ENCODE data around the gene SPRYD3.

SPRYD3 gene

DNA sequence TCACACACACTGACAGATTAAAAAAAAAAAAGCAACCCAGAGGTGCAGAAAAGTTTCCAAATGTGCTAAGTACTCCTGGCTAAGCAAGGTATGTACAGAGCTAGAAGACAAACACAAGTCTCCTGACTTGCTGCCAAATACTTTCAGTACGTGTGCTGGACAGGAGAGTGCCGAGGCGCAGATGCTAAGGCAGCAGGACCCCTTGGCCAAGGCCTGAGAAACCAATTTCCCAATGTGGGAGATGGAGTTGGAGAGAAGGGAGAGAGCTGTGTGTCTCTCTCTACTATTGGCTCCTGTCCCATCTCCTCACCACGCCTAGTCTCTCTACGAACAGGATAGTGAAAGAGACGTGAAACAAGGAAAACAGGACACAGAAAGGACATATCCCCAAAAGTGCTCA, 5.3 kb downstream of the SPRYD3 start:
- no peak for TF ChIP-seq GATA2 (IDR thresholded peaks at IDR 0.05; ENCODE audit: low read depth, low read length)
- no peak for TF ChIP-seq GATA3 (IDR thresholded peaks at IDR 0.05; ENCODE audit: low read depth, low read length)

- TF ChIP-seq GATA2 (IDR thresholded peaks at IDR 0.05; ENCODE audit: low read depth, low read length) (no peak), GATA3 (IDR thresholded peaks at IDR 0.05; ENCODE audit: low read depth, low read length) (no peak)
Measured at GRCh38 chr12:53071591-53072551, 7.3 kb downstream of the SPRYD3 start.

- TF ChIP-seq GATA3 (IDR thresholded peaks at IDR 0.05; ENCODE audit: low read depth, low read length) (no peak), GATA2 (IDR thresholded peaks at IDR 0.05; ENCODE audit: low read depth, low read length) (no peak)
Measured at GRCh38 chr12:53070877-53071492, 8.2 kb downstream of the SPRYD3 start.

GRCh38 chr12:53069621-53070410, 9.4 kb downstream of the SPRYD3 start:
- no peak for TF ChIP-seq GATA2 (IDR thresholded peaks at IDR 0.05; ENCODE audit: low read depth, low read length)
- no peak for TF ChIP-seq GATA3 (IDR thresholded peaks at IDR 0.05; ENCODE audit: low read depth, low read length)

GRCh38 chr12:53068811-53069585, 10.2 kb downstream of the SPRYD3 start:
- TF ChIP-seq GATA2 (IDR thresholded peaks at IDR 0.05; ENCODE audit: low read depth, low read length) (no peak), GATA3 (IDR thresholded peaks at IDR 0.05; ENCODE audit: low read depth, low read length) (no peak)

GRCh38 chr12:53067993-53068770, 11.0 kb downstream of the SPRYD3 start:
- TF ChIP-seq GATA3 (IDR thresholded peaks at IDR 0.05; ENCODE audit: low read depth, low read length) (no peak), GATA2 (IDR thresholded peaks at IDR 0.05; ENCODE audit: low read depth, low read length) (no peak)

DNA sequence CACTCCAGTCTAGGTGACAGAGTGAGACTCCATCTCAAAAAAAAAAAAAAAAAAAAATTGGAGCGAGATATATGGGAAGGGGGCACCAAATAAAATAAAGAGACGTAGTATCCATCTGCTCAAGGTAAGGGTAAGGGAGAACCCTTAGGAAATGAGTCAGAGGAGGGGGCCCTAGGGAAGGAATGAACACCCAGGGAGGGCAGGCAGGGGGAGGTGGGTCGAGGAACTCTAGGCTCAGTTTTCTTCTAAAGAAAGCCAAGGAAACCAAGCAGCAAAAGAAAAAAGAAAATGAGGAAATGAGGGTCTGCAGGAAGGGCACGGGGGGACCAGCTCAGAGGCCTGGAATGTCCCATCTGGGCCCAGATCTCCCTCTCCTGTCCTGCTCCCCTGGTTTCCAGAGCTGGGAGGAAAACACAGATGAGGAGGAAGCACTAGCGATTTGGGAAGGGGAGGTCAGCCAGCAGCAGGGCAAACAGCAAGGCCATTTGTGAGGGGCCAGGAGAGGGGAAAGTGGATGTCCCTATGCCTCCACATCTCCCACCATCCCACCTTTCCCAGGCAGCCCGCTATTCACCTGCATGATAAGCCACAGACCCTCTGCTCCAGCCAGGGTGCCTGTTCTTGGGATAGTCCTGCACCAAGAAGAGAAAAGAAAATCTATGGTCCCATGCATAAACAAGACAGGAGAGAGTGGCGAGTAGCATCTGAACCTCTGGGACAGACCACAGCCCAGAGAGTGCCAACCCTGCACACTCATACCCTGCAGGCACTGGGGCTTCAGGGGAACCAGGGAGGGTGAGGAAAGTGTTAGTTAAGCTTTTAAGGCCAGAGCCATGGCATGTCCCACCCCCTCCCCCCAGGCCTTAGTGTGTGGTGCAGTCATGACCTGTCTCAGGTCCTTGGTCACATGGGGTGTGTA, 11.9 kb downstream of the SPRYD3 start:
- TF ChIP-seq GATA2 (IDR thresholded peaks at IDR 0.05; ENCODE audit: low read depth, low read length) (no peak), GATA3 (IDR thresholded peaks at IDR 0.05; ENCODE audit: low read depth, low read length) (no peak)

DNA sequence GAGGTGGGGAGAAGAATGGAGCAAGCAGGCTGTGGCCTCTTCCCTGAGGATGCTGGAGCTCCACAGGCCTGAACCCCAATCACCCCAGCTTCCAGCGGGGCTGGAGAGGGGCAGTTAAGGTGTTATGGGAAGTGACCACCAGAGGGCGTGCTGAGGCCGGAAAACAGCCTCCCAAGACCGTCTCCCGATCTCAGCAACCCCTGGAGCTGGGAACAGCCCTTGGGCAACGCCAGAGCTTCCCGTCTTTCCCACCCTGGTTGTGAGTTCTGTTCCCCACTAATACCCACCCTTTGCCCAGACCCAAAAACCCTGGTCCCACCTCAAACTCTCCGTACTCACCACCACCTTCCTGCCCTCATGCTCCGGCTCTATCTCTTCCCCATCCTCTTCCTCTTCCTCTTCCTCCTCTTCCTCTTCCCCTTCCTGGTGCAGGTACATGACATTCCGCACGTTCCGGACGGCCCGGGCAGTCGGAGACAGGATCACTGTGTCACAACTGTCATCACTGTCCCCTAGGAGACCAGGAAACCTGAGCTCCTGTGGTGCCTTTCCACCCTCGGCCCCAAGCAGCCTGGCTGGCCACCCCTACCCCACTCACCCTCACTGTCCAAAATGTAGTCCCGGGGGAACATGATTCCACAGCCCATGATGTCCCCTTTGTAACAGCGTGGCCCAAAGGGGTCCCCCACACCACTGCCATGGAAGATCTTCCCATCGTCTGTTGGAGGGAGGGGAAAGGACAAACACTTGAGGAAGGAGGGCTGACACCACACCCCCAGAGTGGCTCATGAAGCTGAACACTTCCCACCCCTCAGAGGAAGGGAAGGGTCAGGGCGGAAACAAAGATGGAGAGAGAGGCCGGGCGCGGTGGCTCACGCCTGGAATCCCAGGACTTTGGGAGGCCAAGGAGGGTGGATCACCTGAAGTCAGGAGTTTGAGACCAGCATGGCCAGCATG, 12.9 kb downstream of the SPRYD3 start:
- TF ChIP-seq GATA3 (IDR thresholded peaks at IDR 0.05; ENCODE audit: low read depth, low read length): no peak
- no peak for TF ChIP-seq GATA2 (IDR thresholded peaks at IDR 0.05; ENCODE audit: low read depth, low read length)

- TF ChIP-seq GATA2 (IDR thresholded peaks at IDR 0.05; ENCODE audit: low read depth, low read length) (no peak), GATA3 (IDR thresholded peaks at IDR 0.05; ENCODE audit: low read depth, low read length) (no peak)
Measured at GRCh38 chr12:53065470-53065869, 13.7 kb downstream of the SPRYD3 start.

- no peak for TF ChIP-seq GATA2 (IDR thresholded peaks at IDR 0.05; ENCODE audit: low read depth, low read length)
- no peak for TF ChIP-seq GATA3 (IDR thresholded peaks at IDR 0.05; ENCODE audit: low read depth, low read length)
Measured at GRCh38 chr12:53064613-53065436, 14.4 kb downstream of the SPRYD3 start.
